SK-N-MC (cell line): ENCODE results near the gene ZC3H4.

Source experiments
- EZH2 ChIP-seq: fragments of 200-600 bp; sonication (generic); IDR thresholded peaks from one replicate; pipeline ENCODE4 v1.6.1; 2017; ENCODE audit warnings: antibody characterized with exemption
- FOXP2 ChIP-seq: optimal IDR thresholded peaks from 2 replicates; pipeline ENCODE3; 2011; ENCODE audit warnings: mild to moderate bottlenecking, moderate library complexity; ENCODE audit not compliant: insufficient read depth; ENCODE audit errors: extremely low read length, control extremely low read depth
- POLR2AphosphoS5 ChIP-seq: IDR thresholded peaks from 2 replicates; pipeline ENCODE4 v1.6.1; 2012; ENCODE audit warnings: mild to moderate bottlenecking, low read depth, low read length, borderline replicate concordance

GRCh38 chr19:47107953-47108746 is 5.4 kb downstream of the ZC3H4 start:
- TF ChIP-seq POLR2AphosphoS5 (no peak), EZH2 (no peak), FOXP2 (no peak)
